ENCODE data around the gene TMEM79. TPM values are rescaled to one million over a fixed set of nuclear protein-coding genes. Genes with fewer than 3 reads are reported as not detected.

TMEM79 gene
- total and polyA plus RNA-seq, 2 experiments from 2014 or later, result 0.97 to 1.5 TPM

DNA sequence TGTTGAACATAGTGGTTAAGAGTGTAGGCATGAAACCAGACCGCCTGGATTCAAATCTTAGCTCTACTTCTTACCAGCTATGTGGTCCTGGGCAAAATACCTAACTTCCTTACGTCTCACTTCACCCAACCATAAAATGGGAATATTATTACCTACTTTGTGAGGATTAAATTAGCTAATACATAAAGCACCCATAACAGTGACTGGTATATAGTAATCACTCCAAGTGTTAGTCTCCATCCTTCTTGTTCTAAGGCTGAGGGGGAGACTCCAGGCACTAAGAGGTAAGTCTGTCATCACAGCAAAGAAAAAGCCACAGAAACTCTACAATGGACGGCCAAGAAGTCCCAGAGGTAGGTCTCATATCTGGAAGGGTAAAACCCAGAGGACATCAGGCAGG is 4.3 kb upstream of the TMEM79 start (continued):
- no peak for TF ChIP-seq ZNF462 (CRISPR knock-in tag; IDR thresholded peaks at IDR 0.05)
- TF ChIP-seq CREB1 (CRISPR knock-in tag; IDR thresholded peaks at IDR 0.05; ENCODE audit: low read depth), result no peak

DNA sequence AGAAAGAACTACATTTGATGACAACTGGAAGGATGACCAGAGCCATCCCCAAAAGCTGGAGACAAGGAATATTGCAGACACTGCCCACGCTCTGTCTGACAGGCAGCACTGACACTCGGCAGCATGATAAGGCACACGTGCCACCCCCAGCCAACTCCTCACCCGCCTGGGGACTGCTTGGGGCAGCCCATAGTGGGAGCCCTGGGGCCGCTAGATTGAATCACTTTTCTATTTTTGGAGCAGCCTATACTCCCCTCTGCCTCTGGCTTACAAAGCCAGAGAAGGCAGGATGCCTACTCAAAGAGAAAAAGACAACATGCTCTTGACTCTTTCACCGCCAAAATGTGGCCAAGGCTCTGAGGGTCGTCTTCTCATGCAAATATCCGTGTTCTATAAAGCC is 2.8 kb upstream of the TMEM79 start:
- peaks cover 45% of the 10 kb centered on the region for H3K79me2 ChIP-seq (replicated peaks; ENCODE audit: insufficient read depth)
- H3K4me1 ChIP-seq (ENCODE audit: insufficient read depth), result peaks cover 16% of the 10 kb centered on the region
- peaks cover 26% of the 10 kb centered on the region for H3K36me3 Mint-ChIP-seq (ENCODE audit: low read depth)
- peaks cover 41% of the 10 kb centered on the region for H4K20me1 ChIP-seq (replicated peaks; ENCODE audit: insufficient read depth)
- peaks cover 15% of the 10 kb centered on the region for H3K27me3 Mint-ChIP-seq (ENCODE audit: insufficient read depth, low read depth, poor library complexity)
- ATAC-seq (no peak), DNase-seq (ENCODE audit: low spot score) (no peak)
- no peaks in the 10 kb centered on the region for H3K9me3 Mint-ChIP-seq
- peaks cover 26% of the 10 kb centered on the region; the same call in 1 of the 2 replicates for H3F3A ChIP-seq (replicated peaks; ENCODE audit: low read depth)
- peak overlapping the region; percentile 83 for H3K4me3 ChIP-seq
- H2AFZ ChIP-seq, result no peak overlapping the region
- peaks cover 32% of the 10 kb centered on the region for H3K36me3 ChIP-seq (ENCODE audit: insufficient read depth)
- H3K4me3 Mint-ChIP-seq, result peak overlapping the region; percentile 98
- H3K9me2 ChIP-seq (ENCODE audit: insufficient read depth), result no peaks in the 10 kb centered on the region
- no peaks in the 10 kb centered on the region for H3K27me3 ChIP-seq (ENCODE audit: insufficient read depth)
- peaks cover 19% of the 10 kb centered on the region for H3K4me1 Mint-ChIP-seq
- peak overlapping the region; percentile 97 for H3K27ac Mint-ChIP-seq
- H3K27ac ChIP-seq (ENCODE audit: low read depth), result peak overlapping the region; percentile 92; the same call in 1 of the 2 replicates
- peak overlapping the region; percentile 96 for H3K4me2 ChIP-seq
- TF ChIP-seq EZH2 (IDR thresholded peaks at IDR 0.05; ENCODE audit: low read depth, unreplicated experiment), result no peak
- TF ChIP-seq ZNF462 (CRISPR knock-in tag; IDR thresholded peaks at IDR 0.05), result no peak
- TF ChIP-seq JUNB (IDR thresholded peaks at IDR 0.05; ENCODE audit: unreplicated experiment), result no peak
- no peak for TF ChIP-seq POLR2AphosphoS5 (IDR thresholded peaks at IDR 0.05; ENCODE audit: low read depth)
- TF ChIP-seq ZNF114 (CRISPR knock-in tag; IDR thresholded peaks at IDR 0.05), result no peak

Data from GM23338 (cell line).